H1 (cell line): ENCODE results near the gene LAMC3. TPM values are rescaled to one million over a fixed set of nuclear protein-coding genes. Genes with fewer than 3 reads are reported as not detected.

ENCODE experiments used
- CTCF ChIA-PET: fragments of 300-600 bp; sonication (Branson Sonifier 250); formaldehyde crosslinking; loops from one replicate; lab custom pipeline; 2021; ENCODE audit not compliant: partially characterized antibody; lab: Charles Lee
- POLR2A ChIA-PET: fragments of 300-600 bp; sonication (Branson Sonifier 250); formaldehyde crosslinking; loops from one replicate; lab custom pipeline; 2021; ENCODE audit warnings: inconsistent platforms; ENCODE audit not compliant: partially characterized antibody; lab: Charles Lee
- DNase-seq, 2 experiments: peaks; one replicate each; pipeline versions ENCODE4 v3.0.0 to v3.0.0-alpha.2; 2010 to 2022; ENCODE audit warnings: low spot score in 2 of 2, low read depth in 1 of 2, mixed read lengths in 1 of 2
- FAIRE-seq: peaks from 2 replicates; lab custom pipeline; 2011; peaks lifted over from hg19 to GRCh38; lab: Jason Lieb, UNC
- H2AFZ ChIP-seq: 2 replicates; pipeline ENCODE4 v1.8.1; 2012; ENCODE audit warnings: low read length, inconsistent platforms
- H2AK5ac ChIP-seq: 2 replicates; pipeline ENCODE4 v1.6.1; 2013; ENCODE audit warnings: low read depth, low read length
- H2BK120ac ChIP-seq: replicated peaks from 2 replicates; pipeline ENCODE3; 2013; ENCODE audit warnings: low read depth, low read length, inconsistent platforms
- H2BK12ac ChIP-seq: 2 replicates; pipeline ENCODE4 v1.6.1; 2013; ENCODE audit warnings: low read depth, low read length
- H2BK15ac ChIP-seq: 2 replicates; pipeline ENCODE4 v1.6.1; 2013; ENCODE audit warnings: low read length
- H2BK20ac ChIP-seq: 2 replicates; pipeline ENCODE4 v1.6.1; 2013; ENCODE audit warnings: low read length
- H2BK5ac ChIP-seq: 2 replicates; pipeline ENCODE4 v1.6.1; 2013; ENCODE audit warnings: low read depth, low read length
- H3K14ac ChIP-seq: 2 replicates; pipeline ENCODE4 v1.6.1; 2013; ENCODE audit warnings: inconsistent platforms; ENCODE audit not compliant: insufficient read length
- H3K18ac ChIP-seq: 2 replicates; pipeline ENCODE4 v1.6.1; 2013; ENCODE audit warnings: low read length; ENCODE audit errors: extremely low read depth
- H3K23ac ChIP-seq: 2 replicates; pipeline ENCODE4 v1.6.1; 2013; ENCODE audit warnings: inconsistent platforms; ENCODE audit not compliant: insufficient read length
- H3K23me2 ChIP-seq: 2 replicates; pipeline ENCODE4 v1.6.1; 2013; ENCODE audit warnings: low read depth, low read length
- H3K27ac ChIP-seq: 2 replicates; pipeline ENCODE4 v1.6.1; 2011; ENCODE audit warnings: low read depth, low read length, inconsistent platforms
- H3K27me3 ChIP-seq, 4 experiments: replicated peaks in 1 of 4; 1 replicate in 1 of 4; 2 replicates in 3 of 4; pipeline versions ENCODE4 v1.6.1 to v1.8.1; 2011 to 2013; ENCODE audit warnings: low read length in 3 of 4, mild to moderate bottlenecking in 3 of 4, inconsistent platforms in 2 of 4, mixed read lengths in 2 of 4, moderate library complexity in 1 of 4; ENCODE audit not compliant: control insufficient read depth in 3 of 4, insufficient read depth in 3 of 4; ENCODE audit errors: extremely low read depth in 1 of 4
- H3K36me3 ChIP-seq, 4 experiments: 2 replicates each; pipeline versions ENCODE4 v1.6.1 to v1.8.1; 2011 to 2013; ENCODE audit warnings: mild to moderate bottlenecking in 4 of 4, low read length in 3 of 4, moderate library complexity in 2 of 4, control low read depth in 1 of 4, inconsistent platforms in 1 of 4; ENCODE audit not compliant: insufficient read depth in 4 of 4, control insufficient read depth in 2 of 4
- H3K4ac ChIP-seq: replicated peaks from 2 replicates; pipeline ENCODE3; 2013; ENCODE audit warnings: low read length, low read depth, mixed read lengths, inconsistent platforms; ENCODE audit not compliant: insufficient read length
- H3K4me1 ChIP-seq, 4 experiments: replicated peaks in 1 of 4; 1 replicate in 1 of 4; 2 replicates in 3 of 4; pipeline versions ENCODE4 v1.6.1 to v1.8.1; 2011 to 2013; ENCODE audit warnings: low read length in 3 of 4, inconsistent platforms in 2 of 4, mixed read lengths in 1 of 4; ENCODE audit not compliant: insufficient read depth in 4 of 4, control insufficient read depth in 3 of 4
- H3K4me2 ChIP-seq, 2 experiments: 2 replicates each; pipeline versions ENCODE4 v1.6.1 to v1.8.1; 2011 to 2013; ENCODE audit warnings: low read depth in 2 of 2, low read length in 2 of 2, control low read depth in 1 of 2, inconsistent platforms in 1 of 2, mild to moderate bottlenecking in 1 of 2; ENCODE audit not compliant: insufficient read depth in 1 of 2
- H3K4me3 ChIP-seq, 4 experiments: fragments of 200-600, 300-600 bp in 1 of 4; sonication (generic), shearing (Covaris generic), sonication (Bioruptor Twin) in 1 of 4; 2 replicates each; pipeline versions ENCODE4 v1.5.1 to v1.8.1; 2011 to 2016; ENCODE audit warnings: low read length in 4 of 4, low read depth in 3 of 4, control low read depth in 2 of 4, inconsistent platforms in 2 of 4, mild to moderate bottlenecking in 2 of 4, mixed read lengths in 1 of 4, moderate library complexity in 1 of 4; ENCODE audit not compliant: insufficient read depth in 2 of 4; ENCODE audit errors: extremely low read depth in 1 of 4
- H3K56ac ChIP-seq: replicated peaks from 2 replicates; pipeline ENCODE3; 2013; ENCODE audit warnings: low read depth, mild to moderate bottlenecking, mixed read lengths, low read length, inconsistent platforms; ENCODE audit not compliant: insufficient read length
- H3K79me1 ChIP-seq: 2 replicates; pipeline ENCODE4 v1.6.1; 2013; ENCODE audit warnings: low read depth, low read length, control low read depth
- H3K79me2 ChIP-seq, 2 experiments: 2 replicates each; pipeline versions ENCODE4 v1.6.1 to v1.8.1; 2012 to 2013; ENCODE audit warnings: low read length in 2 of 2, mild to moderate bottlenecking in 2 of 2, inconsistent platforms in 1 of 2; ENCODE audit not compliant: insufficient read depth in 2 of 2, control insufficient read depth in 1 of 2
- H3K9ac ChIP-seq, 4 experiments: replicated peaks in 1 of 4; 1 replicate in 1 of 4; 2 replicates in 3 of 4; pipeline versions ENCODE4 v1.6.1 to v1.8.1; 2011 to 2013; ENCODE audit warnings: low read depth in 3 of 4, low read length in 3 of 4, control low read depth in 2 of 4, mild to moderate bottlenecking in 2 of 4, moderate library complexity in 2 of 4, inconsistent platforms in 1 of 4; ENCODE audit errors: extremely low read depth in 1 of 4
- H3K9me3 ChIP-seq, 2 experiments: 2 replicates each; pipeline versions ENCODE4 v1.6.1 to v1.8.1; 2012 to 2013; ENCODE audit warnings: mild to moderate bottlenecking in 2 of 2, moderate library complexity in 2 of 2, control low read depth in 1 of 2, inconsistent platforms in 1 of 2, low read depth in 1 of 2, low read length in 1 of 2, mixed read lengths in 1 of 2; ENCODE audit not compliant: insufficient read depth in 2 of 2
- H4K20me1 ChIP-seq, 2 experiments: replicated peaks in 1 of 2; 2 replicates each; pipeline versions ENCODE3 to v1.8.1; 2011 to 2013; ENCODE audit warnings: inconsistent platforms in 2 of 2, low read length in 2 of 2, mild to moderate bottlenecking in 1 of 2; ENCODE audit not compliant: insufficient read depth in 2 of 2, control insufficient read depth in 1 of 2
- H4K5ac ChIP-seq: 2 replicates; pipeline ENCODE4 v1.6.1; 2013; ENCODE audit warnings: low read length, low read depth, mixed read lengths, inconsistent platforms; ENCODE audit not compliant: insufficient read length
- H4K8ac ChIP-seq: 2 replicates; pipeline ENCODE4 v1.8.0; 2013; ENCODE audit warnings: mild to moderate bottlenecking, moderate library complexity, low read length, inconsistent platforms; ENCODE audit not compliant: insufficient read depth; ENCODE audit errors: extremely low read depth
- H4K91ac ChIP-seq: replicated peaks from 2 replicates; pipeline ENCODE3; 2013; ENCODE audit warnings: low read length, mixed read lengths, inconsistent platforms; ENCODE audit not compliant: insufficient read length
- BCL11A ChIP-seq, 2 experiments: IDR thresholded peaks; one replicate each; pipeline ENCODE4 v1.6.1; 2011; ENCODE audit warnings: low read depth in 2 of 2, low read length in 2 of 2, mild to moderate bottlenecking in 2 of 2
- CEBPB ChIP-seq: IDR thresholded peaks from 2 replicates; pipeline ENCODE4 v1.6.1; 2012; ENCODE audit warnings: low read depth, low read length
- CHD2 ChIP-seq: IDR thresholded peaks from 2 replicates; pipeline ENCODE4 v1.6.1; 2012; ENCODE audit warnings: low read length, improper control_type of control experiment
- FOSL1 ChIP-seq: IDR thresholded peaks from 2 replicates; pipeline ENCODE4 v1.6.1; 2011; ENCODE audit warnings: mild to moderate bottlenecking, low read depth, low read length, moderate library complexity; ENCODE audit not compliant: insufficient read depth
- GABPA ChIP-seq: IDR thresholded peaks from 2 replicates; pipeline ENCODE4 v1.6.1; 2011; ENCODE audit warnings: mild to moderate bottlenecking, low read length, moderate library complexity, borderline replicate concordance; ENCODE audit not compliant: insufficient read depth
- GTF2F1 ChIP-seq: IDR thresholded peaks from 2 replicates; pipeline ENCODE4 v1.6.1; 2012; ENCODE audit warnings: low read depth, low read length, improper control_type of control experiment, borderline replicate concordance
- KDM1A ChIP-seq: fragments of 200-600, 300-600 bp; sonication (generic); IDR thresholded peaks from 2 replicates; pipeline ENCODE4 v1.7.1; 2016; ENCODE audit warnings: mild to moderate bottlenecking, low read length, borderline replicate concordance
- NANOG ChIP-seq: IDR thresholded peaks from 2 replicates; pipeline ENCODE4 v1.6.1; 2011; ENCODE audit warnings: low read length, low read depth, mild to moderate bottlenecking, inconsistent platforms; ENCODE audit not compliant: insufficient read depth, poor library complexity, severe bottlenecking
- SIX5 ChIP-seq: IDR thresholded peaks from 2 replicates; pipeline ENCODE4 v1.6.1; 2011; ENCODE audit warnings: mild to moderate bottlenecking, low read depth, low read length
- TBP ChIP-seq: IDR thresholded peaks from 2 replicates; pipeline ENCODE4 v1.6.1; 2011; ENCODE audit warnings: low read depth, low read length, improper control_type of control experiment
- TEAD4 ChIP-seq: IDR thresholded peaks from 2 replicates; pipeline ENCODE4 v1.6.1; 2012; ENCODE audit warnings: low read depth, low read length, inconsistent platforms, mixed read lengths
- WGBS, 2 experiments: shearing (Covaris generic) in 1 of 2; methylation state at CpG; one replicate each; pipeline versions ENCODE4 v1.1.6 to v1.1.7; 2013 to 2015; ENCODE audit warnings: low lambda C conversion rate in 2 of 2, mixed read lengths in 2 of 2, inconsistent platforms in 1 of 2, low coverage in 1 of 2, missing lambda C conversion rate in 1 of 2; ENCODE audit not compliant: insufficient replicate concordance in 2 of 2, insufficient coverage in 1 of 2, insufficient read length in 1 of 2; ENCODE audit errors: extremely low coverage in 1 of 2, missing lambda C conversion rate in 1 of 2; 5-methylcytosine and 5-hydroxymethylcytosine counted together
- polyA plus RNA-seq, 7 experiments: library from polyadenylated mRNA; depleted of rRNA in 3 of 7; stranded (reverse) in 5 of 7; unstranded in 2 of 7; fragments of >200 nt in 5 of 7; fragments of 200-250 nt in 2 of 7; gene quantifications; 1 replicate in 5 of 7; 2 replicates in 1 of 7; 4 replicates in 1 of 7; pipeline versions ENCODE4 v1.2.1 to v1.2.3, GENCODE V29; 2011 to 2013; ENCODE audit warnings: missing spikeins in 2 of 7, mixed read lengths in 2 of 7
- total RNA-seq: library from RNA; stranded (reverse); fragmentation: NEBNext Ultra II Directional; extraction: Animal tissue kit (Norgen Biotek cat#: 25700); gene quantifications from 2 replicates; pipeline ENCODE4 v1.2.1, GENCODE V29; 2021
- TF ChIP-seq, protein P1 (sequence below): IDR thresholded peaks from 2 replicates; pipeline ENCODE4 v1.6.1; 2012; ENCODE audit warnings: inconsistent platforms

The LAMC3 gene
- total and polyA plus RNA-seq, 2 of the 8 experiments (the other 6 are each of a cell fraction or from before 2014, with no cell fraction given) = 9.3 to 12.3 TPM

DNA sequence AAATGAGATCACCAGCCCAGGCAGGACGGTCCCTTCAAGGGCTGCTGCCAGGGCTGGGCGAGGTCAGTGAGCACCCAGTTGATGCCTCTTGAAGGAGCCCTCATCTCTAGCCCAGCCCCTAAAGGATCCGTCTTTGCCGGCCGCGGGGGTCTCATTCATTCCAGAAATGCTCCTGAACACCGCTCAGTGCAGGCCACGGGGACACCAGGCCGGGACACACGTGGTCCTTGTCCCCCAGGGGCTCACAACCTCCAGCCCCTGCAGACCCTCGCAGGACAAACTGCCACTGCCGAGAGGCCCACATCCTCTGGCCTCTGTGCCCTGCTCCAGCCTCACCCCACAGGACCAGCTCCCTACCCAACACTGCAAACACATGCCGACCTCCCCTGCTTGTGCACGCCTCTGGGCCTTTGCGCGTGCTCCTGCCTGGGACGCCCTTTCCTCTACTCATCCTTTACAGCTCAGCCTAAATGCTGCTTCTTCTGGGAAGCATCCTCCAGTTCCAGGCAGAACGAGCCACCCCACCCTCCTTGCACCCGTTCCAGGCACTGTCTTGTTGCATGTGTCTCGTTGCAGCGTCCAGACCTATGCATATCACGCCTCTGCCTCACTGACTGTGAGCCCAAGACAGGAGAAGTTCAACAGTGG, 10.3 kb upstream of the LAMC3 start:
- Histone ChIP-seq H2AFZ (no peak overlapping the region), H3K23ac (no peak overlapping the region), H3K4me2 (no peak overlapping the region), H3K4me1 (peaks cover 0 to 6% (median 1%) of the 10 kb centered on the region in 4 experiments; a peak in 3 of 7 replicates), H3K14ac (no peak overlapping the region), H3K56ac (no peak overlapping the region), H2BK120ac (no peak overlapping the region), H3K36me3 (no peaks in the 10 kb centered on the region), H3K23me2 (peaks cover 7% of the 10 kb centered on the region; the same call in 1 of the 2 replicates), H4K20me1 (peaks cover 1 to 7% of the 10 kb centered on the region in 2 experiments), H3K18ac (no peak overlapping the region), H2BK20ac (no peak overlapping the region), H3K27ac (no peak overlapping the region), H3K9me3 (no peaks in the 10 kb centered on the region), H4K91ac (peak overlapping the region; percentile 82), H2BK15ac (peak overlapping the region; percentile 8; the same call in 1 of the 2 replicates), H4K8ac (peak overlapping the region; percentile 81; the same call in 1 of the 2 replicates), H3K4ac (no peak overlapping the region), H3K79me2 (no peaks in the 10 kb centered on the region), H2AK5ac (no peak overlapping the region), H2BK5ac (no peak overlapping the region), H3K27me3 (peaks cover 0 to 9% (median 4%) of the 10 kb centered on the region in 4 experiments; a peak in 3 of 7 replicates), H3K4me3 (no peak overlapping the region), H3K9ac (no peak overlapping the region), H3K79me1 (no peaks in the 10 kb centered on the region), H2BK12ac (peak overlapping the region; percentile 4; the same call in 1 of the 2 replicates), H4K5ac (no peak overlapping the region)
- no peak for FAIRE-seq
- POLR2A ChIA-PET = interaction anchor here (1.0 kb wide), 1 partner anchor 30 kb away, joined by 3 read pairs; no protein-coding TSS in a partner anchor
- CTCF ChIA-PET = interaction anchor here (0.6 to 9.1 kb wide), 57 partner anchors 9 to 305 kb away, joined by 3 to 69 read pairs (median 5); partner anchors contain the start of genes EXOSC2 and LAMC3
- 78% methylated on average over 22 of the region's 22 CpGs; no CpG with 5 or more reads in 1 of the 2 experiments for WGBS, 2 experiments
- DNase-seq = no peak
- no peak for TF ChIP-seq SIX5
- TF ChIP-seq, protein P1, sequence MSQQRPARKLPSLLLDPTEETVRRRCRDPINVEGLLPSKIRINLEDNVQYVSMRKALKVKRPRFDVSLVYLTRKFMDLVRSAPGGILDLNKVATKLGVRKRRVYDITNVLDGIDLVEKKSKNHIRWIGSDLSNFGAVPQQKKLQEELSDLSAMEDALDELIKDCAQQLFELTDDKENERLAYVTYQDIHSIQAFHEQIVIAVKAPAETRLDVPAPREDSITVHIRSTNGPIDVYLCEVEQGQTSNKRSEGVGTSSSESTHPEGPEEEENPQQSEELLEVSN = no peak
- no peak for TF ChIP-seq FOSL1
- TF ChIP-seq TEAD4 = no peak
- TF ChIP-seq CEBPB = no peak
- no peak for TF ChIP-seq TBP
- TF ChIP-seq BCL11A (IDR thresholded peaks at IDR 0.05; ENCODE audit: low read depth in 2 of 2, low read length in 2 of 2) = no peak
- TF ChIP-seq CHD2 = no peak
- TF ChIP-seq NANOG = no peak
- TF ChIP-seq GTF2F1 = no peak
- no peak for TF ChIP-seq GABPA
- no peak for TF ChIP-seq KDM1A
